Peyer's patch (tissue), 4 donors: ENCODE data around the gene SNX10. TPM values are rescaled to one million over a fixed set of nuclear protein-coding genes. Genes with fewer than 3 reads are reported as not detected.

Experiments
- DNase-seq, 3 donors: peaks; one replicate each; pipeline ENCODE4 v3.0.0-alpha.2; 2017 to 2019
- H3K27ac ChIP-seq, 4 donors: fragments of 200-600 bp; sonication (generic); one replicate each; pipeline ENCODE4 v1.5.1; 2016 to 2019
- H3K27me3 ChIP-seq, 2 donors: fragments of 200-600 bp; sonication (generic); one replicate each; pipeline ENCODE4 v1.5.1; 2019
- H3K36me3 ChIP-seq, 3 donors: fragments of 200-600 bp; sonication (generic); one replicate each; pipeline ENCODE4 v1.5.1; 2016 to 2019
- H3K4me1 ChIP-seq, 4 donors: fragments of 200-600 bp; sonication (generic); one replicate each; pipeline ENCODE4 v1.5.1; 2016 to 2019
- H3K4me3 ChIP-seq, 4 donors: fragments of 200-600 bp; sonication (generic); 1 replicate in 3 of 4; 2 replicates in 1 of 4; pipeline ENCODE4 v1.5.1; 2016 to 2019; ENCODE audit warnings: mild to moderate bottlenecking in 1 of 4
- H3K9me3 ChIP-seq, 4 donors: fragments of 200-600 bp; sonication (generic); one replicate each; pipeline ENCODE4 v1.5.1; 2016 to 2019; ENCODE audit warnings: mild to moderate bottlenecking in 1 of 4
- CTCF ChIP-seq, 6 experiments: fragments of 450-650 bp in 4 of 6; fragments of 200-600 bp in 2 of 6; sonication (generic) in 1 of 6; IDR thresholded peaks; one replicate each; pipeline ENCODE4 v1.5.1; 2017 to 2019; ENCODE audit warnings: antibody characterized with exemption in 6 of 6, mild to moderate bottlenecking in 3 of 6, moderate library complexity in 1 of 6
- POLR2A ChIP-seq, 2 donors: fragments of 450-650 bp; IDR thresholded peaks; one replicate each; pipeline ENCODE4 v1.5.1; 2017; ENCODE audit warnings: antibody characterized with exemption in 2 of 2, mild to moderate bottlenecking in 2 of 2, moderate library complexity in 2 of 2
- total RNA-seq, 4 donors: library from RNA; depleted of rRNA; stranded (reverse); fragments of >200 nt; gene quantifications; one replicate each; pipeline ENCODE4 v1.1.0, GENCODE V29; 2016

SNX10 gene
- total RNA-seq, 4 donors from 2014 or later: 1.8 to 14.9 (median 2.9) TPM

- Histone ChIP-seq H3K36me3 (no peaks in the 10 kb centered on the region), H3K4me1 (no peaks in the 10 kb centered on the region), H3K27me3 (no peaks in the 10 kb centered on the region), H3K27ac (no peak overlapping the region), H3K4me3 (no peak overlapping the region), H3K9me3 (no peaks in the 10 kb centered on the region)
- DNase-seq: no peak
- no peak for TF ChIP-seq CTCF (IDR thresholded peaks at IDR 0.05)
- no peak for TF ChIP-seq POLR2A (IDR thresholded peaks at IDR 0.05)
Measured at GRCh38 chr7:26356929-26357798, 65.5 kb downstream of the SNX10 start.

- no peak for TF ChIP-seq POLR2A (IDR thresholded peaks at IDR 0.05)
- no peak for TF ChIP-seq CTCF (IDR thresholded peaks at IDR 0.05)
- Histone ChIP-seq H3K4me1 (no peaks in the 10 kb centered on the region), H3K36me3 (no peaks in the 10 kb centered on the region), H3K27me3 (no peaks in the 10 kb centered on the region), H3K9me3 (no peaks in the 10 kb centered on the region), H3K27ac (no peak overlapping the region), H3K4me3 (no peak overlapping the region)
- DNase-seq: no peak
Measured at GRCh38 chr7:26357799-26358151, 66.1 kb downstream of the SNX10 start.

GRCh38 chr7:26360650-26361049 lies 69.0 kb downstream of the SNX10 start:
- Histone ChIP-seq H3K4me3 (no peak overlapping the region), H3K27me3 (no peaks in the 10 kb centered on the region), H3K27ac (no peak overlapping the region), H3K36me3 (no peaks in the 10 kb centered on the region), H3K9me3 (no peaks in the 10 kb centered on the region), H3K4me1 (no peaks in the 10 kb centered on the region)
- no peak for DNase-seq
- TF ChIP-seq CTCF (IDR thresholded peaks at IDR 0.05) (no peak), POLR2A (IDR thresholded peaks at IDR 0.05) (no peak)

- Histone ChIP-seq H3K36me3 (no peaks in the 10 kb centered on the region), H3K27me3 (no peaks in the 10 kb centered on the region), H3K27ac (no peak overlapping the region), H3K4me3 (no peak overlapping the region), H3K9me3 (no peaks in the 10 kb centered on the region), H3K4me1 (no peaks in the 10 kb centered on the region)
- TF ChIP-seq CTCF (IDR thresholded peaks at IDR 0.05) (no peak), POLR2A (IDR thresholded peaks at IDR 0.05) (no peak)
- DNase-seq: no peak
Measured at GRCh38 chr7:26361637-26362036, 70.0 kb downstream of the SNX10 start.

GRCh38 chr7:26363465-26363864 lies 71.8 kb downstream of the SNX10 start:
- DNase-seq: no peak
- Histone ChIP-seq H3K36me3 (no peaks in the 10 kb centered on the region), H3K27ac (no peak overlapping the region), H3K4me3 (no peak overlapping the region), H3K9me3 (no peaks in the 10 kb centered on the region), H3K27me3 (no peaks in the 10 kb centered on the region), H3K4me1 (no peaks in the 10 kb centered on the region)
- no peak for TF ChIP-seq POLR2A (IDR thresholded peaks at IDR 0.05)
- no peak for TF ChIP-seq CTCF (IDR thresholded peaks at IDR 0.05)
